Activated CD8-positive, alpha-beta memory T cell treated with anti-CD3 and anti-CD28 coated beads for 1 hour (primary cell): Measurements from ENCODE around the gene LARP1.
"Not testable (repeated sequence)": the region's sequence is repeated elsewhere in the genome, so short reads cannot be mapped to it uniquely, and the experiment has no call there.

ENCODE experiments used
- DNase-seq, 2 donors: peaks; one replicate each; pipeline ENCODE4 v3.0.0-alpha.2; 2020; ENCODE audit warnings: low read depth in 1 of 2; ENCODE audit errors: extremely low read depth in 1 of 2

The LARP1 gene

GRCh38 chr5:154734370-154735248 is 20.6 kb upstream of the LARP1 start:
- DNase-seq: no peak

- DNase-seq: not testable (repeated sequence)
Measured at GRCh38 chr5:154735362-154735761, 19.8 kb upstream of the LARP1 start.

- DNase-seq: not testable (repeated sequence)
Measured at GRCh38 chr5:154736372-154736771, 18.8 kb upstream of the LARP1 start.

DNA sequence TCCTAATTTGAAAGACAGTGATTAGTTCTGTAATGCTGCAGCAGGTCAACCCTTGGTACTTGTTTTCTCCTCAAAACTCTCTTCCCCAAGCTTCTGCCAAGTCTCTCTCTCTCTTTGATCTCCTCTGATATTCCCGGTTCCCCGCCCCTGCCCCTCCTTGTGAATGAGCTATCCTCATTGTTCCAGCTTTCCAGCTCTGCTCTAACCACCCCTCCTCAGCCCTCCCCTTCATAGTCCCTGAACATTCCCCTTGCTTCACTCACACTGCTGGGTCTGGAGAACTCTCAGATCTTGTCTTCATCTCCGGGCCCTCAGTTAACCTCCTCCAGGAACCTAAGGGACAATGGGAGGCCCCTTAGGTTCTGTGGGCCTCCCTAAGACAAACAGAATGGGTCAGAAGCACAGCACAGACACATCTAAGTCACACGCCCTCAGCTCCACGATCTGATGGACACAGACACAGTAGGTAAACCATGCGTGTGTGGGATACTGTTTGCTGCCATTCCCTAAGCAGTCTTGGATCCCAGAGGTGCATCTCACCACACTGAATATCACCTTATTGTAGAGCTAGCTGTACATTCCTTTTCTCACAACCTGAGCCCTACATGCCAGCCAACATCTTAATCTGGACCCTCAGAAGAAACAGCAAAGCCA is 17.4 kb upstream of the LARP1 start:
- DNase-seq: no peak

- no peak for DNase-seq
Measured at GRCh38 chr5:154740483-154740882, 14.7 kb upstream of the LARP1 start.

- DNase-seq: no peak
Measured at GRCh38 chr5:154740957-154741356, 14.2 kb upstream of the LARP1 start.

- no peak for DNase-seq
Measured at GRCh38 chr5:154741415-154741814, 13.8 kb upstream of the LARP1 start.

GRCh38 chr5:154743812-154744211 is 11.4 kb upstream of the LARP1 start:
- DNase-seq: no peak

DNA sequence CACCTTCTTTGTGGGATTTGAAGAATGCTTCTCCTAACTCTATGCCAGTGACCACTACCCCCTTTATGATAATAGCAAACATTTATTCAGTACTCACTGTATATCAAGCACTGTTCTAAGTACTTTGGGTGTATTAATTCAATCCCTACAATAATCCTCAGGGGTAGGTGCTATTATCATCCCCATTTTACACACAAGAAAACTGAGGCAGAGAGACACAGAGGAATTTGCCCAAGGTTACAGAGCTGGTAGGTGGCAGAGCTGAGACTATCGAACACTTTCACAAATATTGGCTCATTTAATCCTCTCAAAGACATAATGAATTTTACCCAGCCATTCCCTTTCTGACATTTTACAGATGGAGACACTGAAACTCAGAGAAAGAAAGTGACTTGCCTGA is 9.8 kb upstream of the LARP1 start:
- DNase-seq: no peak

DNA sequence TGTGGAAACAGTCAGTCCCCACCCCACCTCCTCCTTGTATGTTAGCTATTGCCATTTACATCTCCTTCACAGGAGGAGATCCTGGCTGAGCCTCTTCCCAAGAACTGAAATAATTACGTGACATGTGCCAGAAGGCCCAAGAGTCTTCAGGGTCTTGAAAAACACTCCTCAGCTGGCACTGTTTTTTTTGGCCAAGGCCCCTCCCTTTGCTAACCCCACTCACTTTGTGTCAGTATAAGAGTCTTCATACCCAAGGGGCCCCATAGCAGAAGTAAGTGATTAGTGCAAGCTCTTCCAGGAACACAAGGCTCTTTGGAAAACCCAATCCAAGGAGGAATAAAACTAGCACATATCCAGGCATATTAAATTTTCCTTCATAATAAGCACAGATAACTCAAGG is 5.7 kb upstream of the LARP1 start:
- no peak for DNase-seq

DNA sequence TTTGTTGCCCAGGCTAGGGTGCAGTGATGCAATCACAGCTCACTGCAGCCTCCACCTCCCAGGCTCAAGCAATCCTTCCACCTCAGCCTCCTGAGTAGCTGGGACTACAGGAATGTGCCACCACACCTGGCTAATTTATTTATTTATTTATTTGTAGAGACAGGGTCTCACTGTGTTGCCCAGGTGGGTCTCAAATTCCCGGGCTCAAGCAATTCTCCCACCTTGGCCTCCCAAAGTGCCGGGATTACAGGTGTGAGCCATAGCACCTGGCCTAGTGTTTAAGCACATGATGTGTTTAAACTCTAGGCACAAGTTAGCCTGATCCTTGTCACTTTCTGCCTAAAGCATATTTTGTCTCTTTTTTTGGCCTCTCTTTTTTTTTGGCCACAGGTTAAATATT is 4.5 kb upstream of the LARP1 start:
- not testable (repeated sequence) for DNase-seq

- DNase-seq: no peak
Measured at GRCh38 chr5:154751854-154752253, 3.3 kb upstream of the LARP1 start.

GRCh38 chr5:154753792-154754191 is 1.4 kb upstream of the LARP1 start:
- no peak for DNase-seq

DNA sequence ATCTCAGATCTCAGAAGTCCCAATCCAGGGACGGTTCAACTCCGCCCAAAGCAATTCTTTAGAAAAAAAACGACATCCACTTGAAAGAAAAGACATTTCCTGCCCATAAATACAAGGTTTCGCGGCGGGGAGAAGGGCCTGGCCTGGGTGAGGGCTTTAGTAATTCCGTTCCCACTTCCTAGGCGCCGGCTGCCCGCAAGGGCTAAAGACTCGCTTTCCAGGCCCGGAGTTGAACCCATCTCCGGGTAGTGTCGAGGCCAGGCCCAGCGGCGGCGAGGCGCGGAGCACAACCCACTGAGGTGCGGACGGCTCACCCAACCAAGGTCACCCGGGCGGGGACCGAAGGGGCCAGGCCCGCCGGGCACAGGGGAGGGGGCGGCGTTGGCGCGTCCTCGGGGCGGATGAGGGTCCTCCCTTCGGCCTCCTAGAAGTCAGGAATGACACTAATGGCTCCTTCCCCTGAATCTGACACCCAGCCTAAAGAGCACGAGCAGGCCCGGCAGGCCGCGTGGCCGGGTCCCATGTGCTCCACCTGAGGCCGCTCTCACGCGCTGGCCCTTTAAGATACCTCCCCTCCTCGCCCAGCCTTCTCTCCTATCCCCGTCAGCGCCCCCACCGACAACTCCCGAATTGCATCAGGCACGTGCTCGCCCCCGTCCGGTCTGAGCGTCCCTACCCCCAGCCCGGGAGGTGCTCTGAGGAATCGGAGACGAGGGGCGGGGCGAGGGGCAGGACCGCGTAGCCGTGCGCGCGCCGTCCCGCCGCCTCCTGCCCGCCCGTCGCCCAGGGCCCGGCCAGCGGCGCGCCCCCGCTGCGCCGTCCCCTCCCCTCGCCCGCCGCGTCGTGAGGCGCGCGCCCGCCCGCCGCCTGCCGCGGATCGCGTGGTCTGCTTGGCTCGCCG is 467 bp upstream of the LARP1 start:
- DNase-seq: peak; percentile 98

GRCh38 chr5:154756009-154756867 is 1.1 kb downstream of the LARP1 start:
- peak in 1 of 2 donors; percentile 22 for DNase-seq

- peak; percentile 21 to 24 for DNase-seq
Measured at GRCh38 chr5:154756868-154757813, 2.0 kb downstream of the LARP1 start.

DNA sequence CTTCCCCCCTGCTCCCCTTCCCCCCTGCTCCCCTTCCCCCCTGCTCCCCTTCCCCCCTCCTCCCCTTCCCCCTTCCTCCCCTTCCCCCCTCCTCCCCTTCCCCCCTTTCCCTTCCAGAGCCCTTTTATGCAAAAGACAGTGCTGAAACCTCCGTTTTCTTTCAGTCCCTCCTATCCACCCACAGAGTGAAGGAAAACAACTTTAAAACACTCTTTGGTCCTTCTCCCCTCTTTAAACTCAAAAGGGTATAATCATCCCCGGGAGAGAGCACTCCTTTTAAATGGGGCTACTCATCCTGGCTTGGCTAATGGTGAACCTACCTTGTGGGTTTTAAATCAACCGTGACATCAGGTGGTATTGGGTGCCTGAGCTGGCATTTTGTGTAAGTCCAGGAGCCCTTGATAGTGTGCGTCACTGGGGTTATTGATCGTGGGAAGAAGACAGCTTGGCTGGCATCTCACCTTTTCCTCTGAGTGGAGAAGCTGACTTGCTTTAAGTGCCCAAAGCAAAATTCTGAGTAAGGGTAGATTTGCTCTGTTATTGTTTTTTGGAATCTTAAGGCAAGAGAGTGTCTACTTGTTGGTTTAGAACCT is 2.7 kb downstream of the LARP1 start:
- peak; percentile 6 to 40 for DNase-seq

DNA sequence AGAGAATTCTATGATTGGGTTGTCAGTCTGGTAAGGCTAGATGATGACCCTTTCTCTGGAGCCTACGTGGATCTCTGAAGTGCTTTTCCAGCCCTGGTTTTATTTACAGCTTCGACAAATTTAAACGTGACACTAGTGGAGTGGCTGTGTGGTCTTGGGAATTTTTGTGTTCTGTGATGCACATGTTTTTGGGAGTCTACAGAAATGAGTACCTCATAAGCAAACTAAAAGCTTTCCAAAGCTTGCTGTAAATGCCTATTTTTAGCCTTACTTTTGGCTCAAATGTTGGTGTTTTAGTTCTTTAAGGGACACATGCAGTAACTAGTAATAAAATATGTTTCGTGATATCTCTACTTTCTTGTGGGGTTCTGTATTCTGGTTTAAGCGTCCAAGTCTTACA is 3.3 kb downstream of the LARP1 start:
- no peak for DNase-seq

DNA sequence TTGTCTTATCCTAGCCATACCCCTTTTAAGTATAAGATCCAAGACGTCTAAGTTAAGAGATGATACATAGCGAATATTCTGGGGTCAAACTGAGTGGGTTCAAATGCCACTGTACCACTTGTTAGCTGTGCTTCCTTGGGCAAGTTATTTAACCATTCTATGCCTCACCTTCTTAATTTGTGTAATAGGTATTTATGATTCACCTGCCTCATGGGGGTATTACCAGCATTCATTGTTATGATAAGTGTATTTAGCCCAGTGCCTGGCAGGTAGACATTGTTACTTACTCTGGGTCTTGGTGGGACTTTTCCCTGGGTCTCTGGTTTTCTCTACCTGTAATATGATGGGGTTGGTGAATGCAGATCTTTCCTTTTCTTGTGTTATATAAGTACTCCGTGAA is 3.8 kb downstream of the LARP1 start:
- no peak for DNase-seq
